Hepatocyte (in vitro differentiated cells): Measurements from ENCODE around the gene TRAPPC3L. TPM values are rescaled to one million over a fixed set of nuclear protein-coding genes. Genes with fewer than 3 reads are reported as not detected.
A peak's percentile ranks its signal among the peaks of the same experiment; 100 is the strongest.

Experiments used
- DNase-seq: peaks from one replicate; pipeline ENCODE4 v3.0.0-alpha.2; 2016; ENCODE audit warnings: low spot score
- H2AFZ ChIP-seq: fragments of 200-600 bp; sonication (generic); 2 replicates; pipeline ENCODE4 v1.6.0; 2016; ENCODE audit warnings: antibody characterized with exemption, mild to moderate bottlenecking
- H3K27ac ChIP-seq: fragments of 200-600 bp; sonication (generic); 2 replicates; pipeline ENCODE4 v1.5.1; 2016; ENCODE audit warnings: mild to moderate bottlenecking
- H3K27me3 ChIP-seq: fragments of 200-600 bp; sonication (generic); 2 replicates; pipeline ENCODE4 v1.6.1; 2016
- H3K36me3 ChIP-seq: fragments of 200-600 bp; sonication (generic); replicated peaks from 2 replicates; pipeline ENCODE4 v1.5.1; 2016; ENCODE audit warnings: low read depth; ENCODE audit not compliant: insufficient read depth
- H3K4me1 ChIP-seq: fragments of 200-600 bp; sonication (generic); 2 replicates; pipeline ENCODE4 v1.5.1; 2016; ENCODE audit warnings: mild to moderate bottlenecking, moderate library complexity; ENCODE audit not compliant: insufficient read depth
- H3K4me2 ChIP-seq: fragments of 200-600 bp; sonication (generic); 2 replicates; pipeline ENCODE4 v1.6.0; 2016
- H3K4me3 ChIP-seq: fragments of 200-600 bp; sonication (generic); 2 replicates; pipeline ENCODE4 v1.5.1; 2016; ENCODE audit warnings: mild to moderate bottlenecking
- H3K79me2 ChIP-seq: fragments of 200-600 bp; sonication (generic); 2 replicates; pipeline ENCODE4 v1.6.0; 2017; ENCODE audit warnings: mild to moderate bottlenecking
- H3K9me2 ChIP-seq: fragments of 200-600 bp; sonication (generic); replicated peaks from 2 replicates; pipeline ENCODE4 v1.6.0; 2017; ENCODE audit warnings: mild to moderate bottlenecking; ENCODE audit not compliant: insufficient read depth
- H3K9me3 ChIP-seq: fragments of 200-600 bp; sonication (generic); 2 replicates; pipeline ENCODE4 v1.5.1; 2016; ENCODE audit warnings: low read depth, mild to moderate bottlenecking
- H4K20me1 ChIP-seq: fragments of 200-600 bp; sonication (generic); 2 replicates; pipeline ENCODE4 v1.6.0; 2016; ENCODE audit warnings: mild to moderate bottlenecking; ENCODE audit not compliant: insufficient read depth, poor library complexity, severe bottlenecking
- CTCF ChIP-seq: fragments of 200-600 bp; sonication (generic); IDR thresholded peaks from 2 replicates; pipeline ENCODE4 v1.5.1; 2016; ENCODE audit warnings: antibody characterized with exemption, mild to moderate bottlenecking; ENCODE audit not compliant: poor library complexity
- EZH2 ChIP-seq: fragments of 200-600 bp; sonication (generic); IDR thresholded peaks from 2 replicates; pipeline ENCODE4 v1.6.1; 2016; ENCODE audit warnings: antibody characterized with exemption, mild to moderate bottlenecking, borderline replicate concordance
- EZH2phosphoT487 ChIP-seq: fragments of 200-600 bp; sonication (generic); IDR thresholded peaks from one replicate; pipeline ENCODE4 v1.6.1; 2018; ENCODE audit warnings: antibody characterized with exemption, mild to moderate bottlenecking, low read depth, moderate library complexity; ENCODE audit not compliant: unreplicated experiment, severe bottlenecking
- WGBS: methylation state at CpG from one replicate; pipeline ENCODE4 v1.1.6; 2016; ENCODE audit warnings: low lambda C conversion rate; ENCODE audit errors: missing lambda C conversion rate; 5-methylcytosine and 5-hydroxymethylcytosine counted together
- polyA plus RNA-seq: library from polyadenylated mRNA; unstranded; fragments of >200 nt; fragmentation: Nextera tagmentation; extraction: Ambion mirVana; gene quantifications from 2 replicates; pipeline ENCODE4 v1.2.1, GENCODE V29; 2016
- total RNA-seq: library from RNA; depleted of rRNA; stranded (reverse); fragments of >200 nt; gene quantifications from 2 replicates; pipeline ENCODE4 v1.2.3, GENCODE V29; 2014

TRAPPC3L gene
- total and polyA plus RNA-seq, 2 experiments from 2014 or later: 0.40 to 1.2 TPM

GRCh38 chr6:116586276-116586675 is 40.8 kb upstream of the TRAPPC3L start:
- no peaks in the 10 kb centered on the region for H3K9me2 ChIP-seq
- no peak overlapping the region for H3K27ac ChIP-seq
- no peaks in the 10 kb centered on the region for H3K79me2 ChIP-seq
- TF ChIP-seq EZH2phosphoT487 (no peak), CTCF (no peak), EZH2 (no peak)
- DNase-seq: no peak
- no peak overlapping the region for H3K4me2 ChIP-seq
- H3K9me3 ChIP-seq: no peaks in the 10 kb centered on the region
- H3K27me3 ChIP-seq: no peaks in the 10 kb centered on the region
- H3K36me3 ChIP-seq: no peaks in the 10 kb centered on the region
- no peak overlapping the region for H2AFZ ChIP-seq
- H4K20me1 ChIP-seq: peaks cover 3% of the 10 kb centered on the region
- H3K4me3 ChIP-seq: no peak overlapping the region
- H3K4me1 ChIP-seq: no peaks in the 10 kb centered on the region

GRCh38 chr6:116580198-116580597 is 34.7 kb upstream of the TRAPPC3L start:
- Histone ChIP-seq H3K36me3 (no peaks in the 10 kb centered on the region), H2AFZ (no peak overlapping the region), H4K20me1 (peaks cover 3% of the 10 kb centered on the region), H3K27me3 (no peaks in the 10 kb centered on the region), H3K4me1 (no peaks in the 10 kb centered on the region), H3K9me2 (no peaks in the 10 kb centered on the region), H3K4me3 (no peak overlapping the region), H3K4me2 (no peak overlapping the region), H3K79me2 (peaks cover 47% of the 10 kb centered on the region), H3K9me3 (no peaks in the 10 kb centered on the region), H3K27ac (no peak overlapping the region)
- DNase-seq: no peak
- no peak for TF ChIP-seq CTCF
- TF ChIP-seq EZH2: no peak
- no peak for TF ChIP-seq EZH2phosphoT487
- WGBS: 77% methylated on average over 2 of the region's 2 CpGs

- Histone ChIP-seq H3K9me3 (no peaks in the 10 kb centered on the region), H3K27ac (no peak overlapping the region), H3K27me3 (no peaks in the 10 kb centered on the region), H3K4me1 (no peaks in the 10 kb centered on the region), H3K79me2 (peaks cover 58% of the 10 kb centered on the region), H4K20me1 (peaks cover 3% of the 10 kb centered on the region), H3K36me3 (no peaks in the 10 kb centered on the region), H3K4me2 (no peak overlapping the region), H3K9me2 (no peaks in the 10 kb centered on the region), H2AFZ (no peak overlapping the region), H3K4me3 (no peak overlapping the region)
- DNase-seq: peak; percentile 21
- WGBS: 88% methylated on average over 1 of the region's 1 CpG
- TF ChIP-seq EZH2 (no peak), CTCF (no peak), EZH2phosphoT487 (no peak)
Measured at GRCh38 chr6:116579143-116579542, 33.7 kb upstream of the TRAPPC3L start.

- no peak overlapping the region for H3K27ac ChIP-seq
- H4K20me1 ChIP-seq: peaks cover 8% of the 10 kb centered on the region
- H3K9me2 ChIP-seq: no peaks in the 10 kb centered on the region
- H3K4me1 ChIP-seq: peaks cover 5% of the 10 kb centered on the region
- no peak for DNase-seq
- H3K27me3 ChIP-seq: no peaks in the 10 kb centered on the region
- no peaks in the 10 kb centered on the region for H3K36me3 ChIP-seq
- no peak for TF ChIP-seq CTCF
- no peak for TF ChIP-seq EZH2
- TF ChIP-seq EZH2phosphoT487: no peak
- no peak overlapping the region for H2AFZ ChIP-seq
- no peak overlapping the region for H3K4me2 ChIP-seq
- no peaks in the 10 kb centered on the region for H3K9me3 ChIP-seq
- H3K79me2 ChIP-seq: peaks cover 66% of the 10 kb centered on the region
- no peak overlapping the region for H3K4me3 ChIP-seq
Measured at GRCh38 chr6:116578335-116578734, 32.9 kb upstream of the TRAPPC3L start.
